SK-N-SH (cell line): ENCODE data around the gene IL18RAP. TPM values are rescaled to one million over a fixed set of nuclear protein-coding genes. Genes with fewer than 3 reads are reported as not detected.

ENCODE experiments used
- CTCF ChIA-PET: fragments of 300-600, 350-600 bp; formaldehyde crosslinking; extraction: SDS; loops from one replicate; lab custom pipeline; 2021; lab: Yijun Ruan, JAX
- POLR2A ChIA-PET: fragments of 350-600 bp; sonication (Branson Sonifier 250); formaldehyde crosslinking; extraction: SDS; loops from one replicate; lab custom pipeline; 2020; ENCODE audit warnings: antibody characterized with exemption, inconsistent platforms; lab: Yijun Ruan, JAX
- DNase-seq: peaks from one replicate; pipeline ENCODE4 v3.0.0; 2012
- H2AFZ ChIP-seq: fragments of 200-600 bp; sonication (generic); 2 replicates; pipeline ENCODE4 v1.8.1; 2016; ENCODE audit warnings: antibody characterized with exemption, mild to moderate bottlenecking, low read depth
- H3F3A ChIP-seq: fragments of 200-600 bp; sonication (generic); replicated peaks from 2 replicates; pipeline ENCODE3; 2016; ENCODE audit warnings: antibody characterized with exemption, mild to moderate bottlenecking; ENCODE audit not compliant: insufficient read depth
- H3K27ac ChIP-seq, 2 experiments: fragments of 200-500 bp in 1 of 2; fragments of 200-600 bp in 1 of 2; sonication (Bioruptor generic) in 1 of 2; sonication (generic), shearing (Covaris generic) in 1 of 2; 2 replicates each; pipeline versions ENCODE4 v1.5.1 to v1.6.1; 2014 to 2016; ENCODE audit warnings: low read depth in 2 of 2, inconsistent platforms in 1 of 2, low read length in 1 of 2, mild to moderate bottlenecking in 1 of 2, mixed read lengths in 1 of 2
- H3K27me3 ChIP-seq: fragments of 200-600 bp; sonication (generic), shearing (Covaris generic); 2 replicates; pipeline ENCODE4 v1.6.1; 2016; ENCODE audit warnings: mixed run types; ENCODE audit not compliant: insufficient read depth
- H3K36me3 ChIP-seq, 2 experiments: fragments of 200-500 bp in 1 of 2; fragments of 200-600 bp in 1 of 2; sonication (Bioruptor generic) in 1 of 2; sonication (generic) in 1 of 2; replicated peaks in 1 of 2; 2 replicates each; pipeline versions ENCODE3 to v1.5.1; 2014 to 2016; ENCODE audit warnings: low read length in 1 of 2, mild to moderate bottlenecking in 1 of 2; ENCODE audit not compliant: insufficient read depth in 2 of 2, control insufficient read depth in 1 of 2
- H3K4me1 ChIP-seq, 2 experiments: fragments of 200-500 bp in 1 of 2; fragments of 200-600 bp in 1 of 2; sonication (Bioruptor generic) in 1 of 2; sonication (generic), shearing (Covaris generic) in 1 of 2; 2 replicates each; pipeline versions ENCODE4 v1.5.1 to v1.6.1; 2014 to 2016; ENCODE audit warnings: low read depth in 1 of 2, low read length in 1 of 2, mixed run types in 1 of 2; ENCODE audit not compliant: insufficient read depth in 2 of 2, control insufficient read depth in 1 of 2
- H3K4me2 ChIP-seq: fragments of 200-600 bp; sonication (generic), shearing (Covaris generic); 2 replicates; pipeline ENCODE4 v1.6.1; 2017; ENCODE audit warnings: mixed run types
- H3K4me3 ChIP-seq, 2 experiments: fragments of 200-500 bp in 1 of 2; fragments of 200-600 bp in 1 of 2; sonication (Bioruptor generic) in 1 of 2; sonication (generic), shearing (Covaris generic) in 1 of 2; 2 replicates each; pipeline versions ENCODE4 v1.5.1 to v1.8.1; 2014 to 2016; ENCODE audit warnings: low read depth in 2 of 2, inconsistent platforms in 1 of 2, low read length in 1 of 2, mild to moderate bottlenecking in 1 of 2, mixed read lengths in 1 of 2, moderate library complexity in 1 of 2
- H3K79me2 ChIP-seq: fragments of 200-600 bp; sonication (generic); 2 replicates; pipeline ENCODE4 v1.8.1; 2017; ENCODE audit warnings: mild to moderate bottlenecking; ENCODE audit not compliant: insufficient read depth
- H3K9ac ChIP-seq: fragments of 200-600 bp; sonication (generic); 2 replicates; pipeline ENCODE4 v1.6.1; 2017; ENCODE audit warnings: mixed run types
- H3K9me2 ChIP-seq: fragments of 200-600 bp; sonication (generic); 2 replicates; pipeline ENCODE4 v1.6.1; 2017; ENCODE audit warnings: mixed run types
- H3K9me3 ChIP-seq: fragments of 200-600 bp; sonication (generic); 2 replicates; pipeline ENCODE4 v1.6.1; 2017; ENCODE audit warnings: mixed run types, mild to moderate bottlenecking, moderate library complexity
- H4K20me1 ChIP-seq: fragments of 200-600 bp; sonication (generic); 2 replicates; pipeline ENCODE4 v1.6.1; 2017; ENCODE audit warnings: mild to moderate bottlenecking, mixed run types; ENCODE audit not compliant: insufficient read depth
- CHD2 ChIP-seq: fragments of 150-350 bp; IDR thresholded peaks from 2 replicates; pipeline ENCODE4 v1.6.1; 2018; ENCODE audit warnings: low read length; ENCODE audit not compliant: partially characterized antibody
- EZH2phosphoT487 ChIP-seq: fragments of 200-600 bp; sonication (generic); IDR thresholded peaks from 2 replicates; pipeline ENCODE4 v1.6.1; 2017; ENCODE audit warnings: low read depth, mixed run types, mild to moderate bottlenecking, antibody characterized with exemption, moderate library complexity, borderline replicate concordance
- FOSL2 ChIP-seq: IDR thresholded peaks from 2 replicates; pipeline ENCODE4 v1.4.0; 2012; ENCODE audit warnings: low read depth, mild to moderate bottlenecking, moderate library complexity, borderline replicate concordance
- FOXJ3 ChIP-seq: sonication (generic); formaldehyde crosslinking; IDR thresholded peaks from 2 replicates; pipeline ENCODE4 v1.5.1; 2020; ENCODE audit warnings: mild to moderate bottlenecking, missing genetic modification reagents
- FOXM1 ChIP-seq: IDR thresholded peaks from 2 replicates; pipeline ENCODE4 v1.4.0; 2012; ENCODE audit warnings: low read depth, mild to moderate bottlenecking
- GABPA ChIP-seq: IDR thresholded peaks from 2 replicates; pipeline ENCODE4 v1.4.0; 2012; ENCODE audit warnings: low read depth, mild to moderate bottlenecking
- GATA2 ChIP-seq: sonication (generic); formaldehyde crosslinking; IDR thresholded peaks from 2 replicates; pipeline ENCODE4 v1.5.0; 2020; ENCODE audit warnings: mild to moderate bottlenecking, missing genetic modification reagents
- IRF3 ChIP-seq: fragments of 150-350 bp; IDR thresholded peaks from 2 replicates; pipeline ENCODE4 v1.6.1; 2016; ENCODE audit warnings: mild to moderate bottlenecking, low read depth, low read length
- JUND ChIP-seq: IDR thresholded peaks from 2 replicates; pipeline ENCODE4 v1.4.0; 2012
- MEF2A ChIP-seq: IDR thresholded peaks from 2 replicates; pipeline ENCODE4 v1.4.0; 2012; ENCODE audit warnings: low read depth, borderline replicate concordance
- NRF1 ChIP-seq: IDR thresholded peaks from 2 replicates; pipeline ENCODE4 v1.6.1; 2012; ENCODE audit warnings: low read depth, mild to moderate bottlenecking, low read length
- POLR2AphosphoS5 ChIP-seq: IDR thresholded peaks from 2 replicates; pipeline ENCODE4 v1.6.1; 2012; ENCODE audit warnings: low read depth, low read length
- RAD21 ChIP-seq: IDR thresholded peaks from 2 replicates; pipeline ENCODE4 v1.6.1; 2012; ENCODE audit warnings: mild to moderate bottlenecking, low read length
- RCOR1 ChIP-seq: fragments of 150-350 bp; IDR thresholded peaks from 2 replicates; pipeline ENCODE4 v1.6.1; 2017; ENCODE audit warnings: antibody characterized with exemption, low read length
- RXRA ChIP-seq: IDR thresholded peaks from 2 replicates; pipeline ENCODE4 v1.4.0; 2012; ENCODE audit warnings: low read depth, mild to moderate bottlenecking, borderline replicate concordance
- SIN3A ChIP-seq: IDR thresholded peaks from 2 replicates; pipeline ENCODE4 v1.6.1; 2012; ENCODE audit warnings: low read depth, mild to moderate bottlenecking, low read length, moderate library complexity, borderline replicate concordance
- SMC3 ChIP-seq: IDR thresholded peaks from 2 replicates; pipeline ENCODE4 v1.6.1; 2012; ENCODE audit warnings: low read depth, low read length, improper control_type of control experiment
- TAF1 ChIP-seq: IDR thresholded peaks from 2 replicates; pipeline ENCODE4 v1.6.1; 2012; ENCODE audit warnings: low read depth, mild to moderate bottlenecking, low read length, moderate library complexity, borderline replicate concordance
- TCF12 ChIP-seq: IDR thresholded peaks from 2 replicates; pipeline ENCODE4 v1.4.0; 2012
- WGBS: methylation state at CpG from one replicate; pipeline ENCODE4 v1.1.6; 2017; ENCODE audit warnings: low lambda C conversion rate; 5-methylcytosine and 5-hydroxymethylcytosine counted together
- polyA plus RNA-seq, 3 experiments: library from polyadenylated mRNA; depleted of rRNA; stranded (reverse); fragments of >200 nt; gene quantifications; 2 replicates each; pipeline ENCODE4 v1.2.3, GENCODE V29; 2012
- TF ChIP-seq, protein P1 (sequence below): fragments of 200-600 bp; sonication (generic); IDR thresholded peaks from 2 replicates; pipeline ENCODE4 v1.6.1; 2017; ENCODE audit warnings: antibody characterized with exemption, mild to moderate bottlenecking, moderate library complexity
- TF ChIP-seq, protein P2 (sequence below): IDR thresholded peaks from 2 replicates; pipeline ENCODE4; 2012
- TF ChIP-seq, protein P3 (sequence below): IDR thresholded peaks from 2 replicates; pipeline ENCODE4 v1.4.0; 2012; ENCODE audit warnings: low read depth
- TF ChIP-seq, protein P4 (sequence below): fragments of 150-350 bp; IDR thresholded peaks from 2 replicates; pipeline ENCODE4 v1.6.1; 2017; ENCODE audit warnings: antibody characterized with exemption, low read length, low read depth, borderline replicate concordance

IL18RAP gene
- polyA plus RNA-seq, 1 of the 3 experiments (the other 2 are of a cell fraction) = not detected

DNA sequence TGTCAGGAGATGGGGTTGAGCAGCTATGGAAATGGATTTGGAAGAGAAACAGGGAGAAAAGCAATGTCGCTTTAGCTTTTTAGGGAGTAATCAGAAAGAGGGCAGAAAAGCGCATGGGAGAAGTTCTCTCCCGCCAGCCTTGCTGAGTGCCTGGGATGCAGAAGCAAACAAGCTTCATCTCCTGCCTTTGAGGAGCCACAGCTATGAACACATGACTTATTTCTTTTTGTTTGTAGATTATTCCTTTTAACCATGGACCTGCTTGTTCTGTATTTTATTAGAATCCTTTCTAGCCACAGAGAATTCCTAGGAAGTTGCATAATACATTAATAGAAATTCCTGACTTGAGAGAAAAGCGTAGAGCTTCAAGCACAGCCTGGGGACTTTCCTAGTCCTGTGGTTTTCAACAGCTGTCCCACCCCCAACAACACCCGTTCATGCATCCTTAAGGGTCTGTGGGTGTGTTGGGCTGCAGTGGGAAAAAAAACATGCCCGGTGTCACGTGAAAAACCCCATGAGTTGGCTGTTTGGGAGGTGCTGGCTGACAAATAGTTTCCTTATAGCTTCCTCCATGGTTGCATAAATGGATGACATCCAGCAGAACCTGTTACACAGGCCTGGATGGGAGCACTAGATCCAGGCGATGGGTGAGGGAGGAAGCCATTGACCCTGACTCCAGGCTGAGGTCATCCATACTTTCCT, 65.0 kb downstream of the IL18RAP start (continued):
- TF ChIP-seq EZH2phosphoT487 = no peak
- TF ChIP-seq RXRA = 0 out of 2 replicates have a peak, but pooled peaks have one; percentile 17
- no peak for TF ChIP-seq MEF2A
- TF ChIP-seq FOSL2 = peak; percentile 13; the same call in 1 of the 2 replicates
- no peak for TF ChIP-seq TAF1
- TF ChIP-seq RAD21 = no peak
- TF ChIP-seq TCF12 = peak; percentile 64
- TF ChIP-seq, protein P1, sequence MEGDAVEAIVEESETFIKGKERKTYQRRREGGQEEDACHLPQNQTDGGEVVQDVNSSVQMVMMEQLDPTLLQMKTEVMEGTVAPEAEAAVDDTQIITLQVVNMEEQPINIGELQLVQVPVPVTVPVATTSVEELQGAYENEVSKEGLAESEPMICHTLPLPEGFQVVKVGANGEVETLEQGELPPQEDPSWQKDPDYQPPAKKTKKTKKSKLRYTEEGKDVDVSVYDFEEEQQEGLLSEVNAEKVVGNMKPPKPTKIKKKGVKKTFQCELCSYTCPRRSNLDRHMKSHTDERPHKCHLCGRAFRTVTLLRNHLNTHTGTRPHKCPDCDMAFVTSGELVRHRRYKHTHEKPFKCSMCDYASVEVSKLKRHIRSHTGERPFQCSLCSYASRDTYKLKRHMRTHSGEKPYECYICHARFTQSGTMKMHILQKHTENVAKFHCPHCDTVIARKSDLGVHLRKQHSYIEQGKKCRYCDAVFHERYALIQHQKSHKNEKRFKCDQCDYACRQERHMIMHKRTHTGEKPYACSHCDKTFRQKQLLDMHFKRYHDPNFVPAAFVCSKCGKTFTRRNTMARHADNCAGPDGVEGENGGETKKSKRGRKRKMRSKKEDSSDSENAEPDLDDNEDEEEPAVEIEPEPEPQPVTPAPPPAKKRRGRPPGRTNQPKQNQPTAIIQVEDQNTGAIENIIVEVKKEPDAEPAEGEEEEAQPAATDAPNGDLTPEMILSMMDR = no peak
- TF ChIP-seq, protein P2, sequence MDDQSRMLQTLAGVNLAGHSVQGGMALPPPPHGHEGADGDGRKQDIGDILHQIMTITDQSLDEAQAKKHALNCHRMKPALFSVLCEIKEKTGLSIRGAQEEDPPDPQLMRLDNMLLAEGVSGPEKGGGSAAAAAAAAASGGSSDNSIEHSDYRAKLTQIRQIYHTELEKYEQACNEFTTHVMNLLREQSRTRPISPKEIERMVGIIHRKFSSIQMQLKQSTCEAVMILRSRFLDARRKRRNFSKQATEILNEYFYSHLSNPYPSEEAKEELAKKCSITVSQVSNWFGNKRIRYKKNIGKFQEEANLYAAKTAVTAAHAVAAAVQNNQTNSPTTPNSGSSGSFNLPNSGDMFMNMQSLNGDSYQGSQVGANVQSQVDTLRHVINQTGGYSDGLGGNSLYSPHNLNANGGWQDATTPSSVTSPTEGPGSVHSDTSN = no peak
- TF ChIP-seq RCOR1 = no peak
- TF ChIP-seq SMC3 = no peak
- TF ChIP-seq FOXM1 = no peak

GRCh38 chr2:102489646-102490045, 66.7 kb downstream of the IL18RAP start:
- WGBS = 21% methylated on average over 1 of the region's 1 CpG
- Histone ChIP-seq H3K36me3 (no peaks in the 10 kb centered on the region), H4K20me1 (no peaks in the 10 kb centered on the region), H3K9me3 (0 out of 2 replicates have a peak, but pooled peaks cover 7% of the 10 kb centered on the region), H3K4me1 (no peaks in the 10 kb centered on the region; a peak in 1 of 4 replicates), H3K4me2 (no peak overlapping the region), H3K4me3 (no peak overlapping the region), H3F3A (peaks cover 9% of the 10 kb centered on the region), H3K9ac (no peak overlapping the region), H3K9me2 (no peaks in the 10 kb centered on the region), H3K79me2 (no peaks in the 10 kb centered on the region), H2AFZ (no peak overlapping the region), H3K27ac (no peak overlapping the region), H3K27me3 (no peaks in the 10 kb centered on the region)
- TF ChIP-seq, protein P2 = no peak
- no peak for TF ChIP-seq MEF2A
- TF ChIP-seq GABPA = no peak
- TF ChIP-seq RXRA = no peak
- TF ChIP-seq, protein P3, sequence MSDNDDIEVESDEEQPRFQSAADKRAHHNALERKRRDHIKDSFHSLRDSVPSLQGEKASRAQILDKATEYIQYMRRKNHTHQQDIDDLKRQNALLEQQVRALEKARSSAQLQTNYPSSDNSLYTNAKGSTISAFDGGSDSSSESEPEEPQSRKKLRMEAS = no peak
- TF ChIP-seq SIN3A = no peak
- TF ChIP-seq GATA2 (CRISPR knock-in tag) = no peak
- no peak for TF ChIP-seq POLR2AphosphoS5
- TF ChIP-seq, protein P4, sequence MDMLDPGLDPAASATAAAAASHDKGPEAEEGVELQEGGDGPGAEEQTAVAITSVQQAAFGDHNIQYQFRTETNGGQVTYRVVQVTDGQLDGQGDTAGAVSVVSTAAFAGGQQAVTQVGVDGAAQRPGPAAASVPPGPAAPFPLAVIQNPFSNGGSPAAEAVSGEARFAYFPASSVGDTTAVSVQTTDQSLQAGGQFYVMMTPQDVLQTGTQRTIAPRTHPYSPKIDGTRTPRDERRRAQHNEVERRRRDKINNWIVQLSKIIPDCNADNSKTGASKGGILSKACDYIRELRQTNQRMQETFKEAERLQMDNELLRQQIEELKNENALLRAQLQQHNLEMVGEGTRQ = no peak
- TF ChIP-seq FOXJ3 = no peak
- no peak for TF ChIP-seq IRF3
- TF ChIP-seq JUND = no peak
- TF ChIP-seq CHD2 = no peak
- TF ChIP-seq NRF1 = no peak
- DNase-seq = no peak
- POLR2A ChIA-PET = no interaction called here
- CTCF ChIA-PET = interaction anchor here (1.2 to 2.0 kb wide), 2 partner anchors 15 to 25 kb away, joined by 3 to 6 read pairs; no protein-coding TSS in a partner anchor
